ENCODE results near the gene SYT9. TPM values are rescaled to one million over a fixed set of nuclear protein-coding genes. Genes with fewer than 3 reads are reported as not detected.

Gene SYT9
- polyA plus RNA-seq, 1 donor = 0.93 TPM

GRCh38 chr11:7486098-7486780 lies 234.5 kb downstream of the SYT9 start:
- WGBS (ENCODE audit: insufficient coverage, low lambda C conversion rate) = 60% methylated on average over 1 of the region's 2 CpGs
- H3K4me1 ChIP-seq (ENCODE audit: control insufficient read depth, insufficient read depth, low read length) = peaks cover 2% of the 10 kb centered on the region
- H3K27ac ChIP-seq (ENCODE audit: low read length) = no peak overlapping the region
- no peaks in the 10 kb centered on the region for H3K36me3 ChIP-seq (ENCODE audit: control insufficient read depth, insufficient read depth, low read length)
- H3K9me3 ChIP-seq (ENCODE audit: control insufficient read depth, low read depth, low read length) = no peaks in the 10 kb centered on the region
- DNase-seq = no peak
- no peaks in the 10 kb centered on the region for H3K27me3 ChIP-seq (ENCODE audit: control insufficient read depth, insufficient read depth, low read length)
- H3K4me3 ChIP-seq (ENCODE audit: low read length) = peak overlapping the region; percentile 36

DNA sequence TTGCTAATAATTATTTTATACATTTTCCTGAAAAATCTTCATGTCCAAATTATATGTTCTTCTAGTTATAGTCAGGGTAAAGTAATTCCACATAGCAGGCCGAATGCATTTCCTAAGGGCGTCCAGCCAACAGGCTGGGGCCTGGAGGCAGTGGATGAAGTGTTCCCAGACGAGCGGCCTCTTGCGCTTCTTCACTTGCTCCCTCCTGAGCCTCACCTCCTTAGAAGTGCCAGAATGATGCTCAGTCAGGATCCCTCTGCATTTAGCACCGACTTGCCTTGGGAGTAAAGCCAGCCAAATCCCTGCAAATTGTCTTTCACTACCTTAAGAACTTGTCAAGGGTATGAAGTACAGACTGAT lies 235.1 kb downstream of the SYT9 start:
- Histone ChIP-seq H3K27ac (ENCODE audit: low read length) (no peak overlapping the region), H3K4me1 (ENCODE audit: control insufficient read depth, insufficient read depth, low read length) (peaks cover 6% of the 10 kb centered on the region), H3K9me3 (ENCODE audit: control insufficient read depth, low read depth, low read length) (no peaks in the 10 kb centered on the region), H3K27me3 (ENCODE audit: control insufficient read depth, insufficient read depth, low read length) (no peaks in the 10 kb centered on the region), H3K36me3 (ENCODE audit: control insufficient read depth, insufficient read depth, low read length) (no peaks in the 10 kb centered on the region), H3K4me3 (ENCODE audit: low read length) (peak overlapping the region; percentile 9)
- DNase-seq = no peak
- WGBS (ENCODE audit: insufficient coverage, low lambda C conversion rate) = no CpG with 5 or more reads among the region's 6 CpGs

DNA sequence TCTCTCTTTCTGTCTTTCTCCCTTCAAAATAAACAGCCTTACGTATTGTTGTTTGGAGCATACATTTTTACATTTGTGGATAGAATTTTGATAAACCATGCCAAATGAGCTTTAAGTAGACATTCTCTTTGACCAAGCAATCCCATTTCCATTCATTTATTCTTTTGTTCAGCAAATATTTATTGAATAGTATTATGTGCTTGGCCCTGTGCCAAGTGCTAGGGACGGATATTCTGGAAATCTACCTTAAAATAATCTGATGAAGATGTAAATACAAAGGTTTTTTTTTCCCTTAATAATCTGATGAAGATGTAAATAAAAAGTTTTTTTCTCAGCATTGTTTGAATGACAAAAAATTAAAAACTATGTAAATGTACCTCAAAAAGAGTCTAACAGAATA lies 235.7 kb downstream of the SYT9 start:
- 58% methylated on average over 2 of the region's 2 CpGs for WGBS (ENCODE audit: insufficient coverage, low lambda C conversion rate)
- DNase-seq = no peak

GRCh38 chr11:7488681-7489080 lies 237.0 kb downstream of the SYT9 start:
- WGBS (ENCODE audit: insufficient coverage, low lambda C conversion rate) = 80% methylated on average over 1 of the region's 1 CpG
- H3K4me1 ChIP-seq (ENCODE audit: control insufficient read depth, insufficient read depth, low read length) = peaks cover 6% of the 10 kb centered on the region
- no peak for DNase-seq
- no peaks in the 10 kb centered on the region for H3K9me3 ChIP-seq (ENCODE audit: control insufficient read depth, low read depth, low read length)
- H3K36me3 ChIP-seq (ENCODE audit: control insufficient read depth, insufficient read depth, low read length) = no peaks in the 10 kb centered on the region
- H3K27me3 ChIP-seq (ENCODE audit: control insufficient read depth, insufficient read depth, low read length) = no peaks in the 10 kb centered on the region
- no peak overlapping the region for H3K27ac ChIP-seq (ENCODE audit: low read length)
- no peak overlapping the region for H3K4me3 ChIP-seq (ENCODE audit: low read length)

More for the DNA sequence above, 235.7 kb downstream of the SYT9 start:
- Histone ChIP-seq H3K4me1 (ENCODE audit: control insufficient read depth, insufficient read depth, low read length) (peaks cover 6% of the 10 kb centered on the region), H3K27me3 (ENCODE audit: control insufficient read depth, insufficient read depth, low read length) (no peaks in the 10 kb centered on the region), H3K4me3 (ENCODE audit: low read length) (no peak overlapping the region), H3K27ac (ENCODE audit: low read length) (no peak overlapping the region), H3K36me3 (ENCODE audit: control insufficient read depth, insufficient read depth, low read length) (no peaks in the 10 kb centered on the region), H3K9me3 (ENCODE audit: control insufficient read depth, low read depth, low read length) (no peaks in the 10 kb centered on the region)

GRCh38 chr11:7489376-7489775 lies 237.7 kb downstream of the SYT9 start:
- 100% methylated on average over 1 of the region's 2 CpGs for WGBS (ENCODE audit: insufficient coverage, low lambda C conversion rate)
- no peaks in the 10 kb centered on the region for H3K9me3 ChIP-seq (ENCODE audit: control insufficient read depth, low read depth, low read length)
- H3K4me3 ChIP-seq (ENCODE audit: low read length) = no peak overlapping the region
- no peaks in the 10 kb centered on the region for H3K27me3 ChIP-seq (ENCODE audit: control insufficient read depth, insufficient read depth, low read length)
- H3K36me3 ChIP-seq (ENCODE audit: control insufficient read depth, insufficient read depth, low read length) = peaks cover under 1% of the 10 kb centered on the region
- H3K27ac ChIP-seq (ENCODE audit: low read length) = no peak overlapping the region
- H3K4me1 ChIP-seq (ENCODE audit: control insufficient read depth, insufficient read depth, low read length) = peaks cover 8% of the 10 kb centered on the region
- no peak for DNase-seq

GRCh38 chr11:7490054-7490453 lies 238.3 kb downstream of the SYT9 start:
- Histone ChIP-seq H3K27me3 (ENCODE audit: control insufficient read depth, insufficient read depth, low read length) (no peaks in the 10 kb centered on the region), H3K9me3 (ENCODE audit: control insufficient read depth, low read depth, low read length) (no peaks in the 10 kb centered on the region), H3K27ac (ENCODE audit: low read length) (no peak overlapping the region), H3K36me3 (ENCODE audit: control insufficient read depth, insufficient read depth, low read length) (peaks cover 3% of the 10 kb centered on the region), H3K4me3 (ENCODE audit: low read length) (no peak overlapping the region), H3K4me1 (ENCODE audit: control insufficient read depth, insufficient read depth, low read length) (peaks cover 15% of the 10 kb centered on the region)
- DNase-seq = no peak
- WGBS (ENCODE audit: insufficient coverage, low lambda C conversion rate) = no CpG with 5 or more reads among the region's 4 CpGs

- H3K27ac ChIP-seq (ENCODE audit: low read length) = no peak overlapping the region
- peaks cover 15% of the 10 kb centered on the region for H3K4me1 ChIP-seq (ENCODE audit: control insufficient read depth, insufficient read depth, low read length)
- H3K27me3 ChIP-seq (ENCODE audit: control insufficient read depth, insufficient read depth, low read length) = no peaks in the 10 kb centered on the region
- peaks cover 3% of the 10 kb centered on the region for H3K36me3 ChIP-seq (ENCODE audit: control insufficient read depth, insufficient read depth, low read length)
- DNase-seq = no peak
- H3K4me3 ChIP-seq (ENCODE audit: low read length) = no peak overlapping the region
- WGBS (ENCODE audit: insufficient coverage, low lambda C conversion rate) = 83% methylated on average over 1 of the region's 1 CpG
- no peaks in the 10 kb centered on the region for H3K9me3 ChIP-seq (ENCODE audit: control insufficient read depth, low read depth, low read length)
These were observed 238.8 kb downstream of the SYT9 start for GRCh38 chr11:7490535-7490934.

DNA sequence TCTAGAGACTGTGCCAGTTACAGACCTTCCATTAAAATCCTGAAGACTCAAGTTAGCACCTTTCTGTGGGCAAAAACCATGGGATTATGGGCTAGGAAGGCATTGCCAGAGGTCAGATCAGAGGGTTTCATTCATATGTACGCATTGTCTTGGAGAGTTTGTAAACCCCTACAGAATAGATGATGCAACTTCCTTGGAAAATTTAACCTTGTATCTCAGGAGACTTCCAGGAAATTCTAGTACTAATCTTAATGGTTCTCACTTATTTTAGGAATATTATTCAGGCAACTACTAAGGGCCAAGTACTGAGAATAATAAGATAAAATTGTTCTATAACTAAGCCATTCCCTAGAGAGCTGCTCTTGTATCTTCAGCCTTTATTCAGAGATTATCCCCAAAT lies 240.5 kb downstream of the SYT9 start:
- H3K9me3 ChIP-seq (ENCODE audit: control insufficient read depth, low read depth, low read length) = no peaks in the 10 kb centered on the region
- DNase-seq = no peak
- no peak overlapping the region for H3K4me3 ChIP-seq (ENCODE audit: low read length)
- no peaks in the 10 kb centered on the region for H3K27me3 ChIP-seq (ENCODE audit: control insufficient read depth, insufficient read depth, low read length)
- WGBS (ENCODE audit: insufficient coverage, low lambda C conversion rate) = 100% methylated on average over 1 of the region's 1 CpG
- H3K36me3 ChIP-seq (ENCODE audit: control insufficient read depth, insufficient read depth, low read length) = peaks cover 3% of the 10 kb centered on the region
- peaks cover 15% of the 10 kb centered on the region for H3K4me1 ChIP-seq (ENCODE audit: control insufficient read depth, insufficient read depth, low read length)
- H3K27ac ChIP-seq (ENCODE audit: low read length) = no peak overlapping the region

DNA sequence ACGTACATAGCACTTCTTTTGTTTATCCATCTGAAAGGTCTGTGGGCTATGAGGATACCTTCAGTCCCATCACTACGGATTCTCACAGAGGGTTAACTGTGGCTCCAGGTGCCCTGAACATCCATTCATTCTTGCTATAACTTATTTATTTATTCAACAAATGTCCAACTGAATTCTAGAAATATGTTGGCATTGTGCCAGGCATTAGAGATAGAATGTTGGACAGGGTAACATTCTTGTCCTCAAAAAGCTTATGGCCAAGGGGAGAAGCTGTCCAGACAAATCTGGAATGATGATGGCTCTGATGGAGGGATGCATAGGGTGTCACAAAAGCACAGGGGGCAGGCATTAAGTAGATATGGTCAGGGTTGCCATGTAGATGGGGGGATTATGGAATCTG lies 242.0 kb downstream of the SYT9 start:
- Histone ChIP-seq H3K4me3 (ENCODE audit: low read length) (no peak overlapping the region), H3K4me1 (ENCODE audit: control insufficient read depth, insufficient read depth, low read length) (peaks cover 15% of the 10 kb centered on the region), H3K9me3 (ENCODE audit: control insufficient read depth, low read depth, low read length) (no peaks in the 10 kb centered on the region), H3K27ac (ENCODE audit: low read length) (no peak overlapping the region), H3K36me3 (ENCODE audit: control insufficient read depth, insufficient read depth, low read length) (peaks cover 3% of the 10 kb centered on the region), H3K27me3 (ENCODE audit: control insufficient read depth, insufficient read depth, low read length) (no peaks in the 10 kb centered on the region)
- DNase-seq = no peak
- no CpG with 5 or more reads among the region's 2 CpGs for WGBS (ENCODE audit: insufficient coverage, low lambda C conversion rate)

- H3K27ac ChIP-seq (ENCODE audit: low read length) = no peak overlapping the region
- no peak overlapping the region for H3K4me3 ChIP-seq (ENCODE audit: low read length)
- peak in 1 of 2 donors; percentile 81 for DNase-seq
- no peaks in the 10 kb centered on the region for H3K9me3 ChIP-seq (ENCODE audit: control insufficient read depth, low read depth, low read length)
- H3K27me3 ChIP-seq (ENCODE audit: control insufficient read depth, insufficient read depth, low read length) = no peaks in the 10 kb centered on the region
- H3K36me3 ChIP-seq (ENCODE audit: control insufficient read depth, insufficient read depth, low read length) = peaks cover 3% of the 10 kb centered on the region
- peaks cover 15% of the 10 kb centered on the region for H3K4me1 ChIP-seq (ENCODE audit: control insufficient read depth, insufficient read depth, low read length)
- WGBS (ENCODE audit: insufficient coverage, low lambda C conversion rate) = no CpG with 5 or more reads among the region's 5 CpGs
These were observed 242.5 kb downstream of the SYT9 start for GRCh38 chr11:7494086-7494745.
